ENCODE data around the gene NEK9.

NEK9 gene

GRCh38 chr14:75063491-75064204 lies 63.2 kb downstream of the NEK9 start, which contains the start of gene ACYP1:
Gene ACYP1, minus strand, starts transcription at chr14:75064024. Its CDS starts 471 bp downstream, at chr14:75063553.
- DNase-seq = peak; percentile 43

DNA sequence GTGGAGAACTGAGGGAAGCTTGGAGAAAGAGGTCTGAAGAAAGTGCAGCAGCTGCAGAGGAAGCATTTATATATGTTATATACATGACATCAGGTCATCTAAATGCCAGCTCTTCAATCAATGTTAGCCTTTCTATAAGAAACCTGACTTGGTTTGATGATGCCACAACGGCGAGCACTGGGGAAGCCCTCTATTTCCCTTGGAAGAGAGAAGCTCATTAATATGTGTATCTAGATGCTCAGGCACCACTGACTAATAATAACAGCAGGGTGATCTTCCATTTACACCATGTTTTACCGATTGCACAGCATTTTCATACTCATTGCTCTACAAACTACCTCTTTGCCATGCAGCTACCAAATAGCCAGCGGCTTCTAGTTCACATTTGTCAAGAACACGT lies 63.8 kb downstream of the NEK9 start:
- DNase-seq = no peak

GRCh38 chr14:75060420-75060819 lies 66.4 kb downstream of the NEK9 start:
- no peak for DNase-seq

DNA sequence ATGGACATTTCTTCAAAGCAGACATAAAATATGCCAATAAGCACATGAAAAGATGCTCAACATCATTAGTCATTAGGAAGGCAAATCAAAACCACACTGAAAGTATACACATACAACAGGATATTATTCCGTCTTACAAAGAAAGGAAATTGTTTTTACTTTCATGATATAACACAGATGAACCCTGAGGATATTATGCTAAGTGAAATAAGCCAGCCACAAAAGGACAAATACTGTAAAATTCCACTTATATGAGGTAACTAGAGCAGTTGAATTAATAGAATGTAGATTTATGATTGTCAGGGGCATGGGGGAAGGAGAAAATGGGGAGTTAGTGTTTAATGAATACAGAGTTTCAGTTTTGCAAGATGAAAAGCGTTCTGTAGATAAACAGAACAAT lies 67.2 kb downstream of the NEK9 start:
- DNase-seq = no peak

DNA sequence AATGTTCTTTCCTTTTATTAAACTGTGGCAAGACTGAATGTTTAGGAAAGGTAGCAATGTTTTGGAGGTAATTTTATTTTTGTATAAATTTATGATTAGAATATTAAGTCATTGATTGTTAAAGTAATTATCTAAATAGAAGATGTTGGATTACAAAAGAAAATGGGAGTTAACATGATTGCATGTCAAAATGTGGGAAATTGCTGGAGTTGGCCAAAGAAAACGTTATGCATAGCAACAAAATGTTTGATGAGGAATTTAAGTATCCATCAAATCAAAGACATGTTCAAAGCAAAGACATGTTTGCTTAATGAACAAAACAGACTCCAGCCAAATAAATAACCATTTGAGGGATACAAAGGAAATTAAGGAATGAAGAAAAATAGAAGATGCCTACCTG lies 72.4 kb downstream of the NEK9 start:
- no peak for DNase-seq

GRCh38 chr14:75053396-75054291 lies 73.2 kb downstream of the NEK9 start:
- no peak for DNase-seq

- DNase-seq = no peak
Measured at GRCh38 chr14:75051556-75051899, 75.3 kb downstream of the NEK9 start.

DNA sequence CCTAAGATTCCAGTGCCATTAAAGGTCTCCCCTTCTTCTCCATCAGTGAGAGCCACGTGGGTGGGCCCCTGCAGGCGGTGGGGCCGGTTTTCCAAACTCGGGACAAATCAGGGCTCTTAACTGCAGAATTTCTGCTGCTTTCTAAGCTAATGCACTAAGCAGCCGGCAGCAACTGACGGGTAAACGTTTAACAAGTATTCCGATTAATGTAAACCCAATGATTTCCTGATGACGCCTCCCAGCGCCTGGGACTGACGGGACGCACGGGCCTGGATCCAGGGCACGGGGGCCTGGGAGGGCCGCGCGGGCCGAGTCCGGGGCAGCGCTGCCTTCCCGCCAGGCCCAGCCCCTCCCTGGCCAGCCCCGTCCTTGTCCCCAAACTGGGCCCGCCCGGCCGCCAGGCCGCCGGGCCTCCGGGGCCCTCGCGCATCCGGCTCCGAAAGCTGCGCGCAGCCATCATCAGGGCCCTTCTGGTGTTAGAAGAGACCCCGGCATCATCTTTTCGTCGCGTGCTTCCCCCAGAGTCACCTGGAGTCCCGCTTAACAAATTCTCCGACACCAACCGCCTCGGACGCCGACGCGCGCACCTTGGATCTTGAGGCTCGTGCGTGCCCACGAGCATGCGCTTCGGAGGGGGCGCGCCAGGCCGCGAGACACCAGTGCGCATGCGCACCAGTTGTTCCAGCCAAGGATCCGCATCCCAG lies 75.8 kb downstream of the NEK9 start, which contains the start of gene MLH3:
Gene MLH3, minus strand, starts transcription at position 616 of the 704 bp plus-strand sequence. CDS start 1,812 bp downstream, outside the sequence.
- peak; percentile 21 for DNase-seq

DNA sequence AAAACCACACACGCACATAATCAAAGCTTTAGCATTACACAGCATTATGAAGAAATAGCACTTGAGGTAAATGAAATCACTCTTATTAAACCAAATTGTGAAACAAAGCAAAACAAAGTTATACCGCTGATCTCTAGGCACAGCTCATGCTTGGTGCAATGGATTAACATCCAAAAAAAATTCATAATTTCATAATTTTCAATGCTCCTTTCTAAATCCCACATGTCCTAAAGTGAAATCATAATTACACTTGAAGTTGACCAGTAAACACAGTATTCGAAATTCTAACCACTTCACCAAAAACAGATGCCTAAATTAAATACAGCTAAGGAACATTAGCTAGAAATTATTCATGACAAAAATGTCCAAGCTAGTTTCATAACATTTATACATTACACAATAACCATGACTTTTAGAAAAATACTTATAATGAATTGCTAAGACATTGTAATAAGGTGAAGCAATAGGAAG lies 77.1 kb downstream of the NEK9 start:
- DNase-seq = no peak

DNA sequence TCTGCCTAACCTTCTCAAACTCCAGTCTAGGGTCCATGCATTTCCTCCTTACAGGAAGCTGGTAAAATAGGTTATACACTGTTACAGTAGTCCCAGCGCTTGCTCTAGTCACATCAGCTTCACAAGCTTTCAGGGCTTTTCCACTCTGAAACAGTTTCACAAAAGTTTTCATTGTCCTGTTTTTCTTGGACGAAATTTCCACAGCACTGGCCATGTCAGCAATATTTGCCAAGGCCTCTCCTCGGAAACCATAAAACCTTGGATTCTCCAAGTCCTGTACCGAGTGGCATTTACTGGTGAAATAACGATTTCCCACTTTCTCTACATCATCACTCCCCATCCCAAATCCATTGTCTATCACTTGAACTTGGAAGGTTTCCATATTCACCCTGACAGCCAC lies 77.7 kb downstream of the NEK9 start:
- no peak for DNase-seq

DNA sequence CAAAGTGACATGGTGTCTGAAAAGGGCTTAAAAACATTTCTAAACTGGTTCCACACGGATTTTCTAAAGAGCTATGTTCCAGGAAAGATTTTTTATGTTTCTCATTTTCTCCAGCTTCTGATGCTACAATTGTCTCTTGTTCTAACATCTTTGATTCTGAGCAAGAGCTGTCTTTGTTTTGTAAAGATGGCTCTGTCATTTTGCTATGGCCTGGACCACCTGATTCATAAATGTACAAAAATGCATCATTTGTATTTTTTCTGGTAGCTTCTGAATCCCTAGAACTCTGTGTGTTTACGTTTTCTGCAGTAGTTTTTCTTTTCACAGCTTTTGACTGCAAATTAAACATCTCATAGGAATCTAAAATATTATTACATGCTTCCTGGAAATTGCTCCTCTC lies 78.7 kb downstream of the NEK9 start:
- no peak for DNase-seq

DNA sequence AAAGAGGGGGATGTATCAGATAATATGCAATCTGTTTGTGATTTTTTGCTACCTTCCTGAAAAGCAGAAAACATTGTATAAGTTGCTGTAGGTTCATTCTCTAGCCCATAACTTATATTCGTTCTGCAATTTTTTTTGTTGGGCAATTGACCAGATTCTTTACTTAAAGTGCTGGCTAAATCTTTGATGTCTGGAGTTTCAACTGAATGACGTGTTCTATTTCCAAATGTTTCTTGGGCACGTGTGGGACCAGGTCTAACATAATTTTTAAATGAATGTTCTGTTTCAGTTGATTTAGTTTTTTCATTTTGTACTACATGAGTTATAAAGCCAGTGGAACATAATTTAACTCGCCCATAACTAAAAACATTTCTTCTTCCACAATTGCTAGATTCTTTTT lies 79.3 kb downstream of the NEK9 start:
- DNase-seq = no peak

GRCh38 chr14:75046899-75047298 lies 79.9 kb downstream of the NEK9 start:
- DNase-seq = no peak

GRCh38 chr14:75046275-75046674 lies 80.6 kb downstream of the NEK9 start:
- DNase-seq = no peak

DNA sequence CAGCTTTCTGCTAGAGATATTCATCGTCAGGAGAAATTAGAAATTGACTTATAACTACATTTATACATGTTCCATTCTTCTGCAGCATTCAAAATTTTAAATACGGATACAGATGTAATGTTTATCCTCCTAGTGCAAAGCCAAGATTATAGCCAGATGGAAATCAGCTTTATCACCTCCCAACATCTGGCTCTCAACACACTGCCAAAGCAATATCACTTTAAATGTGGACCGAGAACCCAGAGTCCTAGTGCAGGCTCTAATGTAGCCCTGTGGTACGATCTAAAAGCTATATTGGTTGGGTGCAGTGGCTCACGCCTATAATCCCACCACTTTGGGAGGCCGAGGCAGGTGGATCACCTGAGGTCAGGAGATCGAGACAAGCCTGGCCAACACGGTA lies 82.1 kb downstream of the NEK9 start:
- no peak for DNase-seq

GRCh38 chr14:75044322-75044721 lies 82.5 kb downstream of the NEK9 start:
- no peak for DNase-seq

DNA sequence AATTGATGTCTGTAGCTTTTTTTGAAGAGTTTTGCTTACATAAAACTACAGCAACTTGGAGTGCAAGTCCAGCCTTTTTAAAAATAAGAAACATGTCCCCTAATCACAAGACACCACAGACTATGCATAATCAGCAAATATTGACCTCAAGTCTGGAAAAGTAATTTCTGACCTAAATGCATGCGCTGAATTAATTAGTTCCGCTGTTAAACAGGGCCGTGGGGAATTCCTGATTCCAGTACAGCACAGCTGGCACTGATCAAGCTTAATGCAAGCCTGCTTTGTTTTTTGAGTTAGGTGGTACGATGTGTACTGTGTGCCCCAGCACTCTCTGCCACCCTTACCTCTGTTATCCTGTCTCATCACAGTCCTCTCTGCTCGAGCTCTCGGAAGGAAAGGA lies 84.8 kb downstream of the NEK9 start:
- no peak for DNase-seq

DNA sequence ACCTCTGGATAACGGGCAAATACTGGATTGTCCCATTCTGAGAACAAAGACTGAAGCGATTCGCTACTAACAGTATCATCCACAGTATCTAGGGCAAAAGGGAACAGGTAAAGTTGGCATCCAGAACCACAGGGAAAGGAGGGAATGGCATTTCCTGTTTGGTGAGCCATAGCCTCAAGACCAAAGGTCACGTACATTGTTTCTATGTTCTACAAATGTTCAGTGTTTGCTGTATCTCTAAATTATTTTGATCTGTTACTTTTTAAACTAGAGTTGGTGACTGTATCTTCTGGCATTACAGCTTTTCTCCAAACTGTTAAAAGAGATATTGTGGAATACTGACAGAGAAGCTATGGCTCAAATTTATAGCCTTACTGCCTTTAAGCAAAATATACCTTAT lies 85.2 kb downstream of the NEK9 start:
- no peak for DNase-seq

DNA sequence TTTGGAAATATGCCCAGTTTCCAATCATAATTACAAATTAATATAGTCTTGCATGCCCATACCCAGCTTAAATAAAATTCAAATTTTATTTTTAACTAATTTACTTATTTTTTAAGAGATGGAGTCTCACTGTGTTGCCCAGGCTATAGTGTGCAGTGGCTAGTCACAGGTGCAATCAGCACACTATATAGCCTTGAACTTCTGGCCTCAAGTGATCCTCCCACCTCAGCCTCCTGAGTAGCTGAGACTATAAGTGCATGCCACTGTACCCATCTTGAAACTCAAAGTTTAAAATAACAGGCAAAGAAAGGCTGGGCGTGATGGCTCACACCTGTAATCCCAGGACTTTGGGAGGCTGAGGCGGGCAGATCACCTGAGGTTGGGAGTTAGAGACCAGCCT lies 85.9 kb downstream of the NEK9 start:
- DNase-seq = no peak

GRCh38 chr14:75040507-75040906 lies 86.3 kb downstream of the NEK9 start:
- DNase-seq = no peak

GRCh38 chr14:75032939-75033338 lies 93.9 kb downstream of the NEK9 start:
- DNase-seq = no peak

DNA sequence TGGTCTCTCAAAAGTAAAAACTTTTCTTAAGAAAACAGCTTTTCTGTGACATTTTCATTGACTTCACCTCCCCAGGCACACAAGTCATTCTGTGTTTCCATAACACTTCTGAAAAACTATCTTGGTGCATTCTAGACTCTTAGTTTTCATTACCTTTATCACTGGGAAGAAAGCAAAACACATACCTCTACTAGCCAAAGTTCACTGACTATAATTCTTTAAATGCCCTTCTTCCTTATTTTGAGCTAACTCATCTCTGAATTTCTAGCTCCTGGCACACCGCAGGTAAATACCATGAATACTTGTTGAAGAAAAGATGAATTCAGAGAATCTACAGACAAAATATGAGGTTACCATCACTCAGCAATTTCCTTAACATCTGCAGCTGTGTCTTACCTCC lies 96.7 kb downstream of the NEK9 start:
- DNase-seq = no peak
